A673 (cell line): Measurements from ENCODE around the gene TBC1D22A. TPM values are rescaled to one million over a fixed set of nuclear protein-coding genes. Genes with fewer than 3 reads are reported as not detected.

ENCODE experiments used
- BruUV-seq: library from RNA; stranded (reverse); fragments of 400-500 nt; replicated peaks from 2 replicates; lab custom pipeline; 2021; lab: Mats Ljungman, UMichigan
- CTCF ChIA-PET: fragments of 300-600 bp; sonication (Branson Sonifier 250); formaldehyde crosslinking; loops from one replicate; lab custom pipeline; 2022; ENCODE audit warnings: antibody characterized with exemption; lab: Charles Lee
- POLR2A ChIA-PET: fragments of 300-600 bp; sonication (Branson Sonifier 250); formaldehyde crosslinking; loops from one replicate; lab custom pipeline; 2022; ENCODE audit warnings: antibody characterized with exemption; ENCODE audit not compliant: low non-redundant PET; lab: Charles Lee
- DNase-seq: peaks from one replicate; pipeline ENCODE4 v3.0.0-alpha.2; 2015; ENCODE audit warnings: low spot score
- H3K27ac ChIP-seq: fragments of 200-600 bp; sonication (generic); 2 replicates; pipeline ENCODE4 v1.5.1; 2016; ENCODE audit warnings: mixed run types, low read depth, mild to moderate bottlenecking, mixed read lengths, antibody characterized with exemption, low read length; ENCODE audit not compliant: poor library complexity, severe bottlenecking
- H3K27me3 ChIP-seq: fragments of 200-600 bp; sonication (generic); replicated peaks from 2 replicates; pipeline ENCODE4 v1.6.1; 2017; ENCODE audit warnings: mixed run types, low read depth, mild to moderate bottlenecking, mixed read lengths, antibody characterized with exemption, low read length; ENCODE audit not compliant: insufficient read depth, poor library complexity
- H3K36me3 ChIP-seq: fragments of 200-600 bp; sonication (generic); 2 replicates; pipeline ENCODE4 v1.6.1; 2016; ENCODE audit warnings: mixed run types, mild to moderate bottlenecking, mixed read lengths, antibody characterized with exemption, low read length; ENCODE audit not compliant: insufficient read depth, poor library complexity, severe bottlenecking
- H3K4me1 ChIP-seq: fragments of 200-600 bp; sonication (generic); 2 replicates; pipeline ENCODE4 v1.6.1; 2017; ENCODE audit warnings: mixed run types, mild to moderate bottlenecking, mixed read lengths, antibody characterized with exemption, low read length; ENCODE audit not compliant: insufficient read depth, poor library complexity, severe bottlenecking
- H3K4me3 ChIP-seq: fragments of 200-600 bp; sonication (generic); 2 replicates; pipeline ENCODE4 v1.5.1; 2016; ENCODE audit warnings: low read depth, mixed run types, mild to moderate bottlenecking, mixed read lengths, low read length; ENCODE audit not compliant: poor library complexity, severe bottlenecking
- H3K9me3 ChIP-seq: fragments of 200-600 bp; sonication (generic); 2 replicates; pipeline ENCODE4 v1.6.1; 2016; ENCODE audit warnings: mixed run types, low read depth, mild to moderate bottlenecking, mixed read lengths, antibody characterized with exemption, low read length; ENCODE audit not compliant: poor library complexity, severe bottlenecking
- EZH2 ChIP-seq: fragments of 200-600 bp; sonication (generic); IDR thresholded peaks from 2 replicates; pipeline ENCODE4 v1.6.1; 2017; ENCODE audit warnings: borderline replicate concordance, low read depth, mild to moderate bottlenecking, mixed read lengths, antibody characterized with exemption, low read length; ENCODE audit not compliant: poor library complexity, severe bottlenecking
- intact Hi-C: fragments of 100-400 bp; cut with micrococcal nuclease; formaldehyde crosslinking; loops from one replicate; pipeline ENCODE4 v1.10.0; 2022; ENCODE audit not compliant: unreplicated experiment
- total RNA-seq: library from RNA; stranded (reverse); gene quantifications from 2 replicates; pipeline ENCODE4 v1.2.3, GENCODE V29; 2021
- TF ChIP-seq, protein P1 (sequence below): fragments of 300-800, 200-600 bp; sonication (generic); conservative IDR thresholded peaks from 2 replicates; pipeline ENCODE4 v1.5.1; 2017; ENCODE audit warnings: low read depth, mild to moderate bottlenecking, antibody characterized with exemption, low read length, moderate library complexity, mixed read lengths

The TBC1D22A gene
- total RNA-seq, 1 experiment from 2014 or later, result 22.5 TPM

DNA sequence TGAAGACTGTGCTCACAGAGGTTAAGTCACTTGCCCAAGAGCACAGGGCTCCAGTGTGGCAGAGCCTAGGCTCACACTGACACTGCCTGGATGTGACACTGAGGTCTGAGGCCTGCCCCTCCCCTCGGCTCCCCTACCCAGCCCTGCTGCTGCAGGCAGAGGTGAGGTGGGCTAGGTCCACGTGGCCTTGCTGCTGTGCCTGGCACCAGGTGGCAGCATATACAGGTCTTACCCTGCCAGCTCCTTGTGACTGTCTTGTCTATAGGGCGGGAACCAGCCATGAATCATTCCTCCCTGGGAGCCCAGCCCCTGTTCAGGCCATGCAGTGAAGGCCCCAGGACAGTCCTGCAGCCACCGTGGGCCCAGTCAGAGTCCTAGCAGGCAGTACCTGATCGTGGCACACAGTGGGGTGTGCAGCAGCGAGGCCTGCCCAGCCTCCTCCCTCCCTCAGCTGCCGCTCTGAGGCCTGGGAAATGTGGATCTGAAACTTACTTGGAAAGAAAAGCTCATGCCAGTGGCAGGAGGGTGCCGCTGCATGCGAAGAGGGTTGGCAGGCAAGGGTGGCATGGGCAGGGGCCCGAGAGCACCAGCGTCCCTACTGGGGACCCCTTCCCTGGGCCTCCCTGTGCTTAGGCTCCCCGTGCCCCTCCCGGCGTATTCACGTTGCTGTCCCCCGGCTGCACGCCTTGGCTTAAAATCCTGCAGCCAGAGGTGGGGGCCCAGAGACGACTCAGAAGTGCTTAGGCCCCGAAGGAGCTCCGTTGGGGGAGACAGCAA lies 23.2 kb upstream of the TBC1D22A start:
- Histone ChIP-seq H3K4me1 (peaks cover 21% of the 10 kb centered on the region), H3K9me3 (no peaks in the 10 kb centered on the region), H3K36me3 (no peaks in the 10 kb centered on the region), H3K4me3 (peak overlapping the region; percentile 99), H3K27me3 (no peaks in the 10 kb centered on the region), H3K27ac (peak overlapping the region; percentile 93)
- CTCF ChIA-PET, result no interaction called here
- POLR2A ChIA-PET, result no interaction called here
- intact Hi-C loops, result no loop called here
- no TSS peak for BruUV-seq
- peak; percentile 49 for DNase-seq
- TF ChIP-seq EZH2, result no peak
- TF ChIP-seq, protein P1, sequence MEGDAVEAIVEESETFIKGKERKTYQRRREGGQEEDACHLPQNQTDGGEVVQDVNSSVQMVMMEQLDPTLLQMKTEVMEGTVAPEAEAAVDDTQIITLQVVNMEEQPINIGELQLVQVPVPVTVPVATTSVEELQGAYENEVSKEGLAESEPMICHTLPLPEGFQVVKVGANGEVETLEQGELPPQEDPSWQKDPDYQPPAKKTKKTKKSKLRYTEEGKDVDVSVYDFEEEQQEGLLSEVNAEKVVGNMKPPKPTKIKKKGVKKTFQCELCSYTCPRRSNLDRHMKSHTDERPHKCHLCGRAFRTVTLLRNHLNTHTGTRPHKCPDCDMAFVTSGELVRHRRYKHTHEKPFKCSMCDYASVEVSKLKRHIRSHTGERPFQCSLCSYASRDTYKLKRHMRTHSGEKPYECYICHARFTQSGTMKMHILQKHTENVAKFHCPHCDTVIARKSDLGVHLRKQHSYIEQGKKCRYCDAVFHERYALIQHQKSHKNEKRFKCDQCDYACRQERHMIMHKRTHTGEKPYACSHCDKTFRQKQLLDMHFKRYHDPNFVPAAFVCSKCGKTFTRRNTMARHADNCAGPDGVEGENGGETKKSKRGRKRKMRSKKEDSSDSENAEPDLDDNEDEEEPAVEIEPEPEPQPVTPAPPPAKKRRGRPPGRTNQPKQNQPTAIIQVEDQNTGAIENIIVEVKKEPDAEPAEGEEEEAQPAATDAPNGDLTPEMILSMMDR, result peak; percentile 45; the same call in 1 of the 2 replicates

DNA sequence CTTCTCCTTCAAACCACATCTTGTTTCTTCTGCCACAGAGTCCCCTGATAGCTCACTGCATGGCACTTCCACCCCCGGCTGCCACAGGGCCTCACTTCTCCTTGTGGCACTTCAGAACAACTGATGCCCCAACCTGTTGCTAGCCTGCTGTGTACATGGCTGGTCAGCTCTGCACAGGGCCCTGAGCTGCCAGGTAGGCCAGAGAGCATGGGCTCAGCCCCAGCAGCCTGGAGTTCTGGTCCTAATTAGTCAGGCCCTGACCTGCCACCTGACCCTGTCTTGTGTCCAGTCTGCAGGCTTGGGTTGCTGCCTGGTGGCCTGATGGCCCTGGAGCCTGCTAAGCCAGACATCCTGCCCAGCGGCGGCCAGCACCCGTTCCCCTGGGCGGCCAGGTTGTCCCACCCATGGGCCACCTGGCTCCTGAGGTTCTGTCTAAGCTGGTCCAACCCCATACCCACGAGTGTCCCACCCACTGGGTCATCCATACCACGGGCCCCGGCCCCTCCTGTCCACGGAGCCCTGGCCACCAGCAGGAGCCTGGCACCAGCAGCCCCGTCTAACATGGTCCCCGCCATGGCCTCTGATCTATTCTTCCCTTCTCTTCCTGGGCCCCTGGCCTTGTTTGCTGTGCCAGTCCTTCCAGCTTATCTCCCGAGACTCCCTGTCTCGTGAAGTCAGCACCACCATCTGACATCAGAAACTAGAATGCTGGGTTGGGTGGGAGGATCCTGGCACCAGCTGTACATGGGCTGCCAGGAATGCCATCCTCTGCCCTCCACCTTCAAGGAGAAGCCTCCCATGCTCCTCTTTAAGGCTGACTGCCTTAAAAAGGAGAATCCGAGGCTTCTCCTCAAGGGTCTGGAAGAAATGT lies 21.3 kb upstream of the TBC1D22A start:
- BruUV-seq, result no TSS peak
- Histone ChIP-seq H3K9me3 (no peaks in the 10 kb centered on the region), H3K27ac (no peak overlapping the region), H3K27me3 (no peaks in the 10 kb centered on the region), H3K36me3 (no peaks in the 10 kb centered on the region), H3K4me3 (no peak overlapping the region), H3K4me1 (peaks cover 16% of the 10 kb centered on the region)
- intact Hi-C loops, result no loop called here
- DNase-seq, result no peak
- ChIA-PET POLR2A (no interaction called here), CTCF (no interaction called here)
- TF ChIP-seq EZH2, result no peak
- TF ChIP-seq, protein P1, result no peak

DNA sequence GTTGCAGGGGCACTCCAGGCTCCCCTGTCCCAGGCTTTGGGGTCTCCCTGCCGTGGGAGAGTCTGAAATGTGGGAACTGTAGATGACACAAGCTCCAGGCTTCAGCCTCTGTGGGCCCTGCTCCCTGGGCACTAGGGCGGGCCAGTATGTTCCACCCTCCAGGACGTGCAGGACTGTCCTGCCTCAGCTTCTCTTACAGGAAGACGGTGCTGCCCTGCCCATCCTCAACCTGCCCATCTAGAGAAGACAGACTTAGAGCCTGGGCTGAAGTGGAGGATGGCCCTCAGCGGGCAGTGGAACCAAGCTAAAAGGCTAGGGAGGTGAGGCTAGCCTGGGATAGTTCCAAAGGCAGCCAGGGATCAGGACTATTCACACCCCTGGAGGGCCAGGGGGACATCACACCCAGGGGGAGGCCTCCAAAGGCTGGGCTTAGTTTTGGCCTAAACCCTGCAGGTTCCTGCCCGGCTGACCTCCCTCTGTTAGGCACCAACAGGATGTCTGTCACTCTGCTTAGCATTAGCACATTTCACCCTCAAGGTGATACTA lies 20.4 kb upstream of the TBC1D22A start:
- Histone ChIP-seq H3K4me3 (no peak overlapping the region), H3K4me1 (peaks cover 8% of the 10 kb centered on the region), H3K36me3 (no peaks in the 10 kb centered on the region), H3K9me3 (no peaks in the 10 kb centered on the region), H3K27ac (no peak overlapping the region), H3K27me3 (no peaks in the 10 kb centered on the region)
- BruUV-seq, result no TSS peak
- DNase-seq, result no peak
- POLR2A ChIA-PET, result interaction anchor here (0.7 kb wide), 1 partner anchor 1545 kb away, joined by 4 read pairs; no protein-coding TSS in a partner anchor
- intact Hi-C loops, result no loop called here
- CTCF ChIA-PET, result no interaction called here
- no peak for TF ChIP-seq EZH2
- TF ChIP-seq, protein P1, result no peak
